HepG2 (cell line): ENCODE results near the gene PDPK1. TPM values are rescaled to one million over a fixed set of nuclear protein-coding genes. Genes with fewer than 3 reads are reported as not detected.

Source experiments
- ATAC-seq: fragments of 200-7000 bp; cut with Tn5 transposase; 3 replicates; pipeline ENCODE4 v1.9.1; 2020; ENCODE audit warnings: mild to moderate bottlenecking, moderate library complexity
- BruUV-seq: library from RNA; stranded (reverse); fragments of 400-500 nt; replicated peaks from 2 replicates; lab custom pipeline; 2021; lab: Mats Ljungman, UMichigan
- CTCF ChIA-PET: fragments of 300-600 bp; formaldehyde crosslinking; extraction: SDS; loops from one replicate; lab custom pipeline; 2021; ENCODE audit warnings: low total read pairs, inconsistent platforms, low intra/inter-chr PET ratio; lab: Yijun Ruan, JAX
- POLR2A ChIA-PET: fragments of 350-600 bp; sonication (Branson Sonifier 250); formaldehyde crosslinking; loops from one replicate; lab custom pipeline; 2020; ENCODE audit warnings: antibody characterized with exemption, inconsistent platforms; lab: Yijun Ruan, JAX
- DNase-seq: peaks from one replicate; pipeline ENCODE4 v3.0.0-alpha.2; 2015; ENCODE audit warnings: low spot score
- FAIRE-seq: peaks from 3 replicates; lab custom pipeline; 2011; peaks lifted over from hg19 to GRCh38; lab: Jason Lieb, UNC
- H2AFZ ChIP-seq: one replicate; pipeline ENCODE4 v1.6.1; 2011; ENCODE audit warnings: low read length, inconsistent platforms
- H3K27ac ChIP-seq: fragments of 300-600 bp; 3 replicates; pipeline ENCODE4 v1.8.0; 2011; ENCODE audit warnings: mixed run types, mild to moderate bottlenecking, mixed read lengths, low read length, inconsistent platforms; ENCODE audit not compliant: insufficient read depth; ENCODE audit errors: extremely low read length
- H3K27me3 ChIP-seq, 2 experiments: fragments of 200-600 bp in 1 of 2; 2 replicates in 1 of 2; 3 replicates in 1 of 2; pipeline versions ENCODE4 v1.6.0 to v1.8.0; 2011; ENCODE audit warnings: low read length in 2 of 2, mild to moderate bottlenecking in 2 of 2, moderate library complexity in 2 of 2, inconsistent platforms in 1 of 2; ENCODE audit not compliant: insufficient read depth in 2 of 2, control insufficient read depth in 1 of 2
- H3K36me3 ChIP-seq, 2 experiments: fragments of 200-600 bp in 1 of 2; replicated peaks in 1 of 2; 2 replicates in 1 of 2; 3 replicates in 1 of 2; pipeline versions ENCODE4 v1.5.1 to v1.8.0; 2011; ENCODE audit warnings: low read length in 2 of 2, inconsistent platforms in 1 of 2; ENCODE audit not compliant: insufficient read depth in 2 of 2, control insufficient read depth in 1 of 2
- H3K4me1 ChIP-seq: 2 replicates; pipeline ENCODE4 v1.5.1; 2012; ENCODE audit warnings: low read length, inconsistent platforms; ENCODE audit not compliant: insufficient read depth
- H3K4me2 ChIP-seq: 2 replicates; pipeline ENCODE4 v1.6.0; 2011; ENCODE audit warnings: low read depth, low read length, inconsistent platforms
- H3K4me3 ChIP-seq, 3 experiments: fragments of 200-600 bp in 1 of 3; sonication (generic), shearing (Covaris generic) in 1 of 3; replicated peaks in 1 of 3; 2 replicates each; pipeline ENCODE4 v1.5.1; 2011 to 2016; ENCODE audit warnings: low read length in 3 of 3, inconsistent platforms in 2 of 3, low read depth in 2 of 3, mild to moderate bottlenecking in 2 of 3, control low read depth in 1 of 3, mixed read lengths in 1 of 3; ENCODE audit not compliant: insufficient read depth in 1 of 3
- H3K79me2 ChIP-seq: one replicate; pipeline ENCODE4 v1.6.1; 2011; ENCODE audit warnings: low read length, inconsistent platforms; ENCODE audit not compliant: insufficient read depth
- H3K9ac ChIP-seq: 2 replicates; pipeline ENCODE4 v1.6.0; 2011; ENCODE audit warnings: mild to moderate bottlenecking, low read depth, low read length, inconsistent platforms; ENCODE audit not compliant: insufficient read depth
- H3K9me3 ChIP-seq: 2 replicates; pipeline ENCODE4 v1.5.1; 2012; ENCODE audit warnings: mild to moderate bottlenecking, low read length
- H4K20me1 ChIP-seq: 2 replicates; pipeline ENCODE4 v1.6.0; 2011; ENCODE audit warnings: inconsistent platforms, mild to moderate bottlenecking, low read length, moderate library complexity; ENCODE audit not compliant: insufficient read depth
- ARID3A ChIP-seq: IDR thresholded peaks from 2 replicates; pipeline ENCODE4 v1.6.1; 2012; ENCODE audit warnings: low read depth, low read length, improper control_type of control experiment
- EZH2 ChIP-seq: conservative IDR thresholded peaks from 2 replicates; pipeline ENCODE4 v1.6.1; 2012; ENCODE audit warnings: mild to moderate bottlenecking, low read depth, low read length, moderate library complexity
- GPN1 ChIP-seq: sonication (generic); formaldehyde crosslinking; IDR thresholded peaks from 2 replicates; pipeline ENCODE4 v1.5.1; 2020; ENCODE audit warnings: missing genetic modification reagents, borderline replicate concordance
- TFDP2 ChIP-seq: sonication (generic); formaldehyde crosslinking; IDR thresholded peaks from 2 replicates; pipeline ENCODE4 v1.4.0; 2020; ENCODE audit warnings: missing genetic modification reagents
- ZSCAN12 ChIP-seq: sonication (generic); formaldehyde crosslinking; IDR thresholded peaks from 2 replicates; pipeline ENCODE4 v1.9.0; 2021; ENCODE audit warnings: mild to moderate bottlenecking, missing genetic modification reagents
- WGBS: methylation state at CpG from one replicate; pipeline ENCODE4 v1.1.6; 2017; ENCODE audit warnings: low lambda C conversion rate; 5-methylcytosine and 5-hydroxymethylcytosine counted together
- in situ Hi-C: cut with HindIII; loops from 2 replicates; pipeline ENCODE4 v1.10.0; 2017; ENCODE audit warnings: low pct_unique_long_range_greater_than_20kb; ENCODE audit not compliant: extremely low pct_ligation_motif_present
- intact Hi-C: fragments of 100-400 bp; cut with micrococcal nuclease; formaldehyde crosslinking; loops from one replicate; pipeline ENCODE4 v1.10.0; 2022; ENCODE audit not compliant: unreplicated experiment
- polyA plus RNA-seq, 8 experiments: library from polyadenylated mRNA; depleted of rRNA in 3 of 8; stranded (reverse) in 7 of 8; unstranded in 1 of 8; fragments of >200 nt; fragmentation: Illumina TruSeq in 4 of 8; extraction: Trizol in 4 of 8; gene quantifications; 2 replicates each; pipeline versions ENCODE4 v1.2.1 to v1.2.3, GENCODE V29; 2011 to 2016; ENCODE audit warnings: low read depth in 4 of 8, missing spikeins in 1 of 8, mixed read lengths in 1 of 8; ENCODE audit not compliant: insufficient read depth in 1 of 8
- total RNA-seq, 5 experiments: library from RNA; depleted of rRNA; stranded (reverse); fragments of >200 nt; fragmentation: Illumina TruSeq; extraction: Trizol; gene quantifications; 2 replicates each; pipeline ENCODE4 v1.2.3, GENCODE V29; 2016; ENCODE audit warnings: low read depth in 1 of 5

PDPK1 gene
- total and polyA plus RNA-seq, 2 of the 13 experiments (the other 11 are each of a cell fraction or from before 2014, with no cell fraction given), result 59.6 to 129 TPM

DNA sequence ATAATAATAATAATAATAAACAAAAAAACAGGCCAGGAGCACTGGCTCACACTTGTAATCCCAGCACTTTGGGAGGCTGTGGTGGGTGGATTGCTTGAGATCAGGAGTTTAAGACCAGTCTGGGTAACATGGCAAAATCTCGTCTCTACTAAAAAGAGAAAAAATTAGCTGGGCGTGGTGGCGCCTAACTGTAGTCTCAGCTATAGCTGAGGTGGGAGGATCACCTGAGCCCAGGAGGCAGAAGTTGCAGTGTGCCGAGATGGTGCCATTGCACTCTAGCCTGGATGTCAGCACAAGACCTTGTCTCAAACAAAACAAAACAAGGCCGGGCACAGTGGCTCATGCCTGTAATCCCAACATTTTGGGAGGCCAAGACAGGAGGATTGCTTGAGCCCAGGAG lies 42.8 kb upstream of the PDPK1 start (continued):
- no peak for TF ChIP-seq TFDP2 (CRISPR knock-in tag)
- TF ChIP-seq ARID3A, result no peak
- TF ChIP-seq GPN1 (CRISPR knock-in tag), result no peak

- H3K4me2 ChIP-seq, result no peak overlapping the region
- no peaks in the 10 kb centered on the region for H3K79me2 ChIP-seq
- TF ChIP-seq EZH2, result no peak
- TF ChIP-seq ZSCAN12, result no peak
- no peaks in the 10 kb centered on the region for H3K9me3 ChIP-seq
- H2AFZ ChIP-seq, result no peak overlapping the region
- CTCF ChIA-PET, result no interaction called here
- no peak for FAIRE-seq
- 97% methylated on average over 31 of the region's 62 CpGs for WGBS
- BruUV-seq, result no TSS peak
- H3K36me3 ChIP-seq, result peaks cover 12 to 29% of the 10 kb centered on the region in 2 experiments; a peak in 4 of 5 replicates
- intact Hi-C loops (no loop called here), in situ Hi-C loops (no loop called here)
- no peak for DNase-seq
- no peak overlapping the region for H3K9ac ChIP-seq
- POLR2A ChIA-PET, result no interaction called here
- no peak overlapping the region for H3K27ac ChIP-seq
- peaks cover 14% of the 10 kb centered on the region for H3K4me1 ChIP-seq
- H3K4me3 ChIP-seq, result no peak overlapping the region
- no peaks in the 10 kb centered on the region for H3K27me3 ChIP-seq
- H4K20me1 ChIP-seq, result no peaks in the 10 kb centered on the region
- ATAC-seq, result no peak
These were observed 41.4 kb upstream of the PDPK1 start for GRCh38 chr16:2496223-2497115.
